Prostate gland (tissue), 2 donors: ENCODE measurements around the gene TCAP.
A peak's percentile ranks its signal among the peaks of the same experiment; 100 is the strongest.

Source experiments
- POLR2A ChIP-seq: fragments of 450-650 bp; IDR thresholded peaks from one replicate; pipeline ENCODE4 v1.6.1; 2016; ENCODE audit warnings: antibody characterized with exemption, mild to moderate bottlenecking
- POLR2AphosphoS5 ChIP-seq: sonication (generic); formaldehyde crosslinking; IDR thresholded peaks from one replicate; pipeline ENCODE4 v1.6.1; 2017; ENCODE audit warnings: antibody characterized with exemption
- TF ChIP-seq, protein P1 (sequence below), 4 experiments: fragments of 200-600 bp in 2 of 4; fragments of 450-650 bp in 2 of 4; sonication (generic) in 2 of 4; IDR thresholded peaks; 1 replicate in 3 of 4; 2 replicates in 1 of 4; pipeline ENCODE4 v1.5.1; 2016 to 2019; ENCODE audit warnings: antibody characterized with exemption in 4 of 4, mild to moderate bottlenecking in 2 of 4, moderate library complexity in 2 of 4

DNA sequence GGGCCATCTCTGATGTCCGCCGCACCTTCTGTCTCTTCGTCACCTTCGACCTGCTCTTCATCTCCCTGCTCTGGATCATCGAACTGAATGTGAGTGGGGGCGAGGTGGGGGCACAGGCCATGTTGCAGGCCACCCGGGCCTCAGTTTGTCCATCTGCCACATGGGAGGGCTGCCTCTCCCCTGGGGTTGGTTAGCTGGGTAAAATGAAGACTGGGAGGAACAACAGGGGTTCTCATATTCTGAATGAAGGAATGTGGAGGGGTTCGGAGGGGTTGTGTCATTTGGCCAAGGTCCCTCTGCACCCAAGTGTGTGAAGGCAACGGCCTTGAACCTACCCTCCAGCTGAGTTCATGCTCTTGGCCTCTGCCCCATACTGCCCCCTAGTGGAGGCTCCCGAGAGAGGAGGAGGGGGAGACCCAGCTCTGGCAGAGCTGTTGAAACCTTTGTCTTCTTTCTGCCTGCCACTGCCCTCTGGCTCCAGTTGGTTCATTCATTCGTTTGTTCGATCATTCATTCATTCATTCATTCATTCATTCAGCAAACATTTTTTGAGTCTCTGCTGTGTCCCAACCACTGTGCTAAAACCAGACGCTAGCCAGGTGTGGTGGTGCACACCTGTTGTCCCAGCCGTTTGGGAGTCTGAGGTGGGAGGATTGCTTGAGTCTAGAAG lies 11.4 kb upstream of the TCAP start:
- TF ChIP-seq POLR2A (no peak), POLR2AphosphoS5 (no peak)
- TF ChIP-seq, protein P1, sequence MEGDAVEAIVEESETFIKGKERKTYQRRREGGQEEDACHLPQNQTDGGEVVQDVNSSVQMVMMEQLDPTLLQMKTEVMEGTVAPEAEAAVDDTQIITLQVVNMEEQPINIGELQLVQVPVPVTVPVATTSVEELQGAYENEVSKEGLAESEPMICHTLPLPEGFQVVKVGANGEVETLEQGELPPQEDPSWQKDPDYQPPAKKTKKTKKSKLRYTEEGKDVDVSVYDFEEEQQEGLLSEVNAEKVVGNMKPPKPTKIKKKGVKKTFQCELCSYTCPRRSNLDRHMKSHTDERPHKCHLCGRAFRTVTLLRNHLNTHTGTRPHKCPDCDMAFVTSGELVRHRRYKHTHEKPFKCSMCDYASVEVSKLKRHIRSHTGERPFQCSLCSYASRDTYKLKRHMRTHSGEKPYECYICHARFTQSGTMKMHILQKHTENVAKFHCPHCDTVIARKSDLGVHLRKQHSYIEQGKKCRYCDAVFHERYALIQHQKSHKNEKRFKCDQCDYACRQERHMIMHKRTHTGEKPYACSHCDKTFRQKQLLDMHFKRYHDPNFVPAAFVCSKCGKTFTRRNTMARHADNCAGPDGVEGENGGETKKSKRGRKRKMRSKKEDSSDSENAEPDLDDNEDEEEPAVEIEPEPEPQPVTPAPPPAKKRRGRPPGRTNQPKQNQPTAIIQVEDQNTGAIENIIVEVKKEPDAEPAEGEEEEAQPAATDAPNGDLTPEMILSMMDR (IDR thresholded peaks at IDR 0.05): peak; percentile 43 to 55 (median 52)
